DOHH2 (cell line): ENCODE results near the gene TICRR.
"Not testable (repeated sequence)": the region's sequence is repeated elsewhere in the genome, so short reads cannot be mapped to it uniquely, and the experiment has no call there.

ENCODE experiments used
- H3F3A ChIP-seq: fragments of 200-600 bp; sonication (generic), shearing (Covaris generic); 2 replicates; pipeline ENCODE4 v1.6.0; 2016; ENCODE audit warnings: antibody characterized with exemption, mild to moderate bottlenecking; ENCODE audit not compliant: control insufficient read depth, insufficient read depth
- H3K27ac ChIP-seq: fragments of 200-600 bp; sonication (generic); 2 replicates; pipeline ENCODE4 v1.5.1; 2014; ENCODE audit warnings: low read depth, mild to moderate bottlenecking, low read length, moderate library complexity
- H3K27me3 ChIP-seq: fragments of 200-600 bp; sonication (generic); 2 replicates; pipeline ENCODE4 v1.6.1; 2014; ENCODE audit warnings: mild to moderate bottlenecking, low read length, mixed read lengths; ENCODE audit not compliant: control insufficient read depth
- H3K36me3 ChIP-seq: fragments of 200-600 bp; sonication (generic); 2 replicates; pipeline ENCODE4 v1.6.1; 2014; ENCODE audit warnings: mild to moderate bottlenecking, low read length, moderate library complexity, mixed read lengths; ENCODE audit not compliant: control insufficient read depth
- H3K4me1 ChIP-seq: fragments of 200-600 bp; sonication (generic); 2 replicates; pipeline ENCODE4 v1.6.1; 2014; ENCODE audit warnings: mild to moderate bottlenecking, low read length, mixed read lengths; ENCODE audit not compliant: control insufficient read depth
- H3K4me2 ChIP-seq: fragments of 200-600 bp; sonication (generic); 2 replicates; pipeline ENCODE4 v1.6.0; 2014; ENCODE audit warnings: mild to moderate bottlenecking, low read length, moderate library complexity
- H3K4me3 ChIP-seq: fragments of 200-600 bp; sonication (generic); 2 replicates; pipeline ENCODE4 v1.5.1; 2014; ENCODE audit warnings: mild to moderate bottlenecking, low read length, mixed read lengths
- H3K79me2 ChIP-seq: fragments of 200-600 bp; sonication (generic); 2 replicates; pipeline ENCODE4 v1.6.1; 2014; ENCODE audit warnings: mild to moderate bottlenecking, low read length, mixed read lengths; ENCODE audit not compliant: control insufficient read depth
- H3K9me2 ChIP-seq: fragments of 200-600 bp; sonication (generic); replicated peaks from 2 replicates; pipeline ENCODE4 v1.6.1; 2014; ENCODE audit warnings: mild to moderate bottlenecking, low read length, mixed read lengths; ENCODE audit not compliant: control insufficient read depth
- H3K9me3 ChIP-seq: fragments of 200-600 bp; sonication (generic); 2 replicates; pipeline ENCODE4 v1.6.1; 2014; ENCODE audit warnings: antibody characterized with exemption, low read length, mixed read lengths; ENCODE audit not compliant: control insufficient read depth, insufficient read depth
- H4K20me1 ChIP-seq: fragments of 200-600 bp; sonication (generic); 2 replicates; pipeline ENCODE4 v1.6.0; 2014; ENCODE audit warnings: low read depth, mild to moderate bottlenecking, antibody characterized with exemption, low read length, moderate library complexity; ENCODE audit not compliant: control insufficient read depth, insufficient read depth
- CTCF ChIP-seq: fragments of 200-600 bp; sonication (generic); IDR thresholded peaks from one replicate; pipeline ENCODE4 v1.5.1; 2014; ENCODE audit warnings: antibody characterized with exemption, mild to moderate bottlenecking, low read depth, low read length; ENCODE audit not compliant: poor library complexity, severe bottlenecking
- EZH2phosphoT487 ChIP-seq: fragments of 200-600 bp; sonication (generic); IDR thresholded peaks from 2 replicates; pipeline ENCODE4 v1.6.1; 2017; ENCODE audit warnings: borderline replicate concordance, mild to moderate bottlenecking, antibody characterized with exemption, low read length, moderate library complexity, mixed read lengths

The TICRR gene

GRCh38 chr15:89576417-89576773 lies 1.1 kb downstream of the TICRR start:
- H3K27me3 ChIP-seq, result no peaks in the 10 kb centered on the region
- peak overlapping the region; percentile 62 for H3K27ac ChIP-seq
- TF ChIP-seq EZH2phosphoT487 (no peak), CTCF (no peak)
- peaks cover 57% of the 10 kb centered on the region for H3K36me3 ChIP-seq
- H3F3A ChIP-seq, result no peaks in the 10 kb centered on the region
- peak overlapping the region; percentile 93 for H3K4me2 ChIP-seq
- peak overlapping the region; percentile 97 for H3K4me3 ChIP-seq
- peaks cover 46% of the 10 kb centered on the region for H3K4me1 ChIP-seq
- H3K9me3 ChIP-seq, result no peaks in the 10 kb centered on the region
- H3K79me2 ChIP-seq, result peaks cover 68% of the 10 kb centered on the region
- H4K20me1 ChIP-seq, result peaks cover 22% of the 10 kb centered on the region
- H3K9me2 ChIP-seq, result no peaks in the 10 kb centered on the region

GRCh38 chr15:89577776-89578115 lies 2.5 kb downstream of the TICRR start:
- peaks cover 25% of the 10 kb centered on the region for H4K20me1 ChIP-seq

GRCh38 chr15:89578146-89578545 lies 2.9 kb downstream of the TICRR start:
- Histone ChIP-seq H3F3A (no peaks in the 10 kb centered on the region), H3K27me3 (no peaks in the 10 kb centered on the region), H3K27ac (no peak overlapping the region), H3K9me2 (no peaks in the 10 kb centered on the region), H3K79me2 (peaks cover 85% of the 10 kb centered on the region), H3K4me2 (peak overlapping the region; percentile 93), H4K20me1 (peaks cover 25% of the 10 kb centered on the region), H3K4me1 (peaks cover 50% of the 10 kb centered on the region), H3K36me3 (peaks cover 74% of the 10 kb centered on the region), H3K4me3 (peak overlapping the region; percentile 97), H3K9me3 (no peaks in the 10 kb centered on the region)
- TF ChIP-seq CTCF (no peak), EZH2phosphoT487 (no peak)

More at GRCh38 chr15:89577776-89578115, 2.5 kb downstream of the TICRR start:
- Histone ChIP-seq H3K4me1 (peaks cover 50% of the 10 kb centered on the region), H3K36me3 (peaks cover 70% of the 10 kb centered on the region), H3K27me3 (no peaks in the 10 kb centered on the region), H3F3A (no peaks in the 10 kb centered on the region), H3K9me2 (no peaks in the 10 kb centered on the region), H3K27ac (no peak overlapping the region), H3K4me2 (peak overlapping the region; percentile 93), H3K4me3 (peak overlapping the region; percentile 97), H3K79me2 (peaks cover 81% of the 10 kb centered on the region), H3K9me3 (no peaks in the 10 kb centered on the region)
- TF ChIP-seq CTCF (no peak), EZH2phosphoT487 (no peak)

GRCh38 chr15:89580747-89581146 lies 5.5 kb downstream of the TICRR start:
- not testable (repeated sequence) for H3K4me2 ChIP-seq, H3F3A ChIP-seq, H3K4me3 ChIP-seq, H3K27ac ChIP-seq, H3K9me2 ChIP-seq, H3K27me3 ChIP-seq, H3K9me3 ChIP-seq
- Histone ChIP-seq H4K20me1 (peaks cover 25% of the 10 kb centered on the region), H3K36me3 (peaks cover 94% of the 10 kb centered on the region), H3K79me2 (peaks cover 97% of the 10 kb centered on the region), H3K4me1 (peaks cover 41% of the 10 kb centered on the region)
